ENCODE measurements around the gene TAOK3.

GRCh38 chr12:118355843-118356242 is 16.9 kb downstream of the TAOK3 start:
- no peak for TF ChIP-seq CTCF (IDR thresholded peaks at IDR 0.05)
- TF ChIP-seq EZH2 (IDR thresholded peaks at IDR 0.05), result no peak
- no peak for TF ChIP-seq EZH2phosphoT487 (IDR thresholded peaks at IDR 0.05)
